ENCODE data around the gene AKR7A2. TPM values are rescaled to one million over a fixed set of nuclear protein-coding genes. Genes with fewer than 3 reads are reported as not detected.
A peak's percentile ranks its signal among the peaks of the same experiment; 100 is the strongest.

Gene AKR7A2
- total RNA-seq, 1 donor from 2014 or later: 31.1 TPM

GRCh38 chr1:19315378-19316198 is 3.6 kb upstream of the AKR7A2 start:
- DNase-seq (ENCODE audit: low spot score): no peak
- intact Hi-C loops (cut with micrococcal nuclease): no loop called here
- Mint-ChIP-seq H3K4me3 (no peak overlapping the region), H3K27me3 (ENCODE audit: insufficient read depth) (no peaks in the 10 kb centered on the region), H3K36me3 (ENCODE audit: low read depth) (peaks cover 8% of the 10 kb centered on the region), H3K9me3 (no peaks in the 10 kb centered on the region), H3K27ac (no peak overlapping the region), H3K4me1 (ENCODE audit: low read depth) (peaks cover 30% of the 10 kb centered on the region)

DNA sequence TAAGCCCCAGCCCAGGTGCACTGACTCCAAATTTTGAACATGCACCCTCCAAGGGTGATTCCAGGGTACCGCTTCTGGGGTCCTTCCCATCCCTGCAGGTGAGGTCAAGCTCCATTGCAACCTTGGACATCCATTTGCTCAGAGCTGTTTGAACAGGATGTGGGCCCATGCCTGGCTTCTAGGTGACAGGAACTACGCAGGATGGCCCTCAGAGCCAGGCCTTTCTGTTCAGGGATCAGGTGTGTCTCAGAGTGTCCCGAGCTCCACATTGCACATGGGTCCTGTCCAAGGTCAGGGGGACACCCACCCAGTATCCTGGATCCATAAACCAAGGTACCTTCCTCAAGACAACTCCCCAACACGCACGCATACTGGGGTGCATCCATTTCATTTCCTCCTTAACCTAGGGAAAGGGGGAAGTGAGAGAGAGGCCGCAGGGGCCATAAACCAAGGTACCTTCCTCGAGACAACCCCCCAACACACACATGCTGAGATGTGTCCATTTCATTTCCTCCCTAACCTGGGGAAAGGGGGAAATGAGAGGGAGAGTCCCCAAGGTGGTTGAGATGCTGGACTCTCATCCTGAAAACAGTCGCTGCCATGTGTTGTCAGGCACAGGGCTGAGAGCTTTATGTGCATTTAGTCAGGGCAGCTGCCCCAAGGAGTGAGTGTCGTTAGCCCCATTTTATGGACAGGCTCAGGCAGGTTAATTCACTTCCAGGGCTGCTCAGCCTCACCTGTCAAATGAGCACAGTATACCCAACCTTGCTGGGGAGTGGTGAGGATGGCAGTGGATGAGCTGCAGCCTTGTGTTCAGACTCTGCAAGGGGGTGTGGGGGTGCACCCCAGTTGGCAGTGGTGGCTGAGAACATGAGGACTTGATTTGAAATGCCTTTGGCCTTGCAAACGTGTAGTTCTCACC is 2.3 kb upstream of the AKR7A2 start:
- Mint-ChIP-seq H3K4me1 (ENCODE audit: low read depth) (peaks cover 30% of the 10 kb centered on the region), H3K9me3 (no peaks in the 10 kb centered on the region), H3K27me3 (ENCODE audit: insufficient read depth) (no peaks in the 10 kb centered on the region), H3K27ac (peak overlapping the region; percentile 13), H3K36me3 (ENCODE audit: low read depth) (peaks cover 8% of the 10 kb centered on the region), H3K4me3 (peak overlapping the region; percentile 19)
- intact Hi-C loops (cut with micrococcal nuclease): loop anchor here (2.0 kb wide), 2 partner anchors 61 to 103 kb away; partner anchors contain the start of gene UBR4
- no peak for DNase-seq (ENCODE audit: low spot score)

GRCh38 chr1:19313636-19313959 is 1.7 kb upstream of the AKR7A2 start:
- Mint-ChIP-seq H3K9me3 (no peaks in the 10 kb centered on the region), H3K4me1 (ENCODE audit: low read depth) (peaks cover 30% of the 10 kb centered on the region), H3K27me3 (ENCODE audit: insufficient read depth) (no peaks in the 10 kb centered on the region), H3K27ac (peak overlapping the region; percentile 77), H3K36me3 (ENCODE audit: low read depth) (peaks cover 14% of the 10 kb centered on the region), H3K4me3 (peak overlapping the region; percentile 77)
- intact Hi-C loops (cut with micrococcal nuclease): loop anchor here (2.0 kb wide), 2 partner anchors 61 to 103 kb away; partner anchors contain the start of gene UBR4
- DNase-seq (ENCODE audit: low spot score): no peak

DNA sequence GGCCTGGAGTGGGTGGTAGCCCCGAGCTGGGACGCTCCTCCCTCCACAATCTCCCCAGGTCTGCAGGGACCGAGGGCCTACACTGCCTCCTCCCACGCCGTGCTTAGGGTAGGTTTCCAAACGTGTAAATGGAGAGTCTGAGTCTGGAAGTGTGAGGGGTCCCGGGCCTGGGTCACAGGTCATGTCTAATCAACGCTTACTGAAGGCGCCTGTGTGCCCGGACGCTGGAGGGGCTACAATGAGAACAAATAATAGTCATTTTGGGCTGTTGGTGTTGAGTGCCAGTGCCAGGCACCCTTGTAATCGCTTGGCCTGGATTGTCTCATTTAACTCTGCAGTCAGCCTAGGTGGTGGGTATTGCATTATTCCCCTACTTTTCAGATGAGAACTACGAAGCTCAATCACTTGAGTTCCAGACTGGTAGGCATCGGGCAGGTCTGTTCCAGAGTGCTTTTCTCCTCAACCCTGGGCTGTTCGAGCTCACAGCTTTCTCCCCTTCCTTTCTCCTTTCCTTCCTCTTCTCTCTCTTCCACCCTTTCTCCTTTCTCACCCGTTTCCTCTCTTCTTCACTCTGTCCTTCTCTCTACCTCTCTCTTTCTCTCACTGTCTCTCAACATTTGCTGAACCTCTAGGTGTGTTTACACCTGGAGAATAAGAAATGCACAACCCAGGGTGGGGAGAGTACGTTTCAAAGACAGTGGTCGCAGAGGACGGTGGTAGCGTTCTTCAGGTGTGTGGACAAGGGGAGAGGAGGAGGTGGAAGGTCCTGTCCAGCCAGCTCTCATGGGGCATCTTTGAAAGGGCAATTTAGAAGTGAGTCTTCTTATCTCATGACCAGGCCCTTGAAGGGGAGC is 1.1 kb upstream of the AKR7A2 start:
- H3K4me1 Mint-ChIP-seq (ENCODE audit: low read depth): peaks cover 30% of the 10 kb centered on the region
- no peak for DNase-seq (ENCODE audit: low spot score)
- H3K4me3 Mint-ChIP-seq: peak overlapping the region; percentile 77
- no peaks in the 10 kb centered on the region for H3K9me3 Mint-ChIP-seq
- intact Hi-C loops (cut with micrococcal nuclease): loop anchor here (1.0 to 2.0 kb wide), 5 partner anchors 28 to 283 kb away; partner anchors contain the start of gene UBR4
- H3K27me3 Mint-ChIP-seq (ENCODE audit: insufficient read depth): no peaks in the 10 kb centered on the region
- H3K36me3 Mint-ChIP-seq (ENCODE audit: low read depth): peaks cover 12% of the 10 kb centered on the region
- H3K27ac Mint-ChIP-seq: peak overlapping the region; percentile 77

DNA sequence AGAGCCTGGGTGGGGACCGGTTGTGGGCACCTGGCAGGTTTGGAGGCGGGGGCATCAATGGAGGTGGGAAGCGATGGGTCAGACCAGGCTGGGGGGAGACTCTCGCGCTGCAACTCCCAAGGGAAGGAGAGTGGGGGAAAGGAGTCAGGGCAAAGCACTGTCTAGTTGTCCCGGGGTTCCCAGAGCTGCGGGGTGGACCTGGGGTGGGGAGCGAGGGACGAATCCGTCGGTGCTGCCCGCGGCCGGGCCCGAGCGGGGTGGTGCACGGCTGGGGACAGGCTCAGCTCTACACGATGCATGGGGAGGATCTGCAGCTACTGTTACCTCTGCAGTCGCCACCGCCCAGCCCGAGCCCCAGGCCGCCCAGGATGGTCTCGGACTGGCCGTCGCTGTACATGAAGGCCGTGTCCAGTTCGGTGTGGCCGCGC is 427 bp downstream of the AKR7A2 start:
- H3K27me3 Mint-ChIP-seq (ENCODE audit: insufficient read depth): no peaks in the 10 kb centered on the region
- H3K4me3 Mint-ChIP-seq: peak overlapping the region; percentile 91
- intact Hi-C loops (cut with micrococcal nuclease): no loop called here
- no peak for DNase-seq (ENCODE audit: low spot score)
- H3K27ac Mint-ChIP-seq: peak overlapping the region; percentile 87
- peaks cover 30% of the 10 kb centered on the region for H3K4me1 Mint-ChIP-seq (ENCODE audit: low read depth)
- H3K9me3 Mint-ChIP-seq: no peaks in the 10 kb centered on the region
- H3K36me3 Mint-ChIP-seq (ENCODE audit: low read depth): peaks cover 20% of the 10 kb centered on the region

DNA sequence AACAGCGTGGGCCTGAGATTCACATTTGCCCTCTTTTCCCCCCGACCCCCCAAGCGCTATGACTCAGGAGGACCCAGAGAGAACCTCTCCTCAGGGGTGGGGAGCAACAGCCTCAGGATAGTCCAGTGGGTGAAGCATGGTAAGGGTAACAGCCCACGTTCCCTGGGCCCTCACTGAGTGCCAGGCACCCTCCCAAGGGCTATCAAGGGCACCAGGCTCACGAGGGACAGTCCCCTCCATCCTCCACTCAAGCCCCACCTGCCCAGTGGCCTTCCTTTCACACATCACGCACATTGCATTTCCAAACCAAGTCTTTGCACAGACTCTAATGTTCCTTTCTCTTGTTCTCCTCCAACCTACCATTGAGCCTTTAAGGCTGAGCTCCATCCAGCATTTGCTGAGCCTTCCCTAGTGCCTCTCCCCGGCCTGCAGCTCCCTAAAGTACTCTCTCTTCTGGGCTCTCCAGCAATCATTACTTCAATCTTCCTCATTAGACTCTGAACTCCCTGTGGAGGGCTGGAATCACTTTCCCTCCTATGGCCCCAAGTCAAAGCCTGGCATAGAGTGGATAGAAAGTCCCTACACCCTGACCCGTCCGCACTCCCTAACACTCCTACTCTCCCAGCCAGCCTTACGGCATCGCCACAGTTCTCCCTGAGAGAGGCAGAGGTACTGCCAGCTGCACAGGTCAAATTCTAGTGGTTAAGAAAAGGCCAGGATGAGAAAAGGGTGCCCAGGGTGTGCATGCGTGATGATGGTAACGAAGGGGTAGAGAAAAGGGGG is 1.0 kb downstream of the AKR7A2 start:
- Mint-ChIP-seq H3K9me3 (no peaks in the 10 kb centered on the region), H3K36me3 (ENCODE audit: low read depth) (peaks cover 20% of the 10 kb centered on the region), H3K4me1 (ENCODE audit: low read depth) (peaks cover 24% of the 10 kb centered on the region), H3K27me3 (ENCODE audit: insufficient read depth) (no peaks in the 10 kb centered on the region), H3K4me3 (peak overlapping the region; percentile 91), H3K27ac (peak overlapping the region; percentile 87)
- intact Hi-C loops (cut with micrococcal nuclease): no loop called here
- no peak for DNase-seq (ENCODE audit: low spot score)

DNA sequence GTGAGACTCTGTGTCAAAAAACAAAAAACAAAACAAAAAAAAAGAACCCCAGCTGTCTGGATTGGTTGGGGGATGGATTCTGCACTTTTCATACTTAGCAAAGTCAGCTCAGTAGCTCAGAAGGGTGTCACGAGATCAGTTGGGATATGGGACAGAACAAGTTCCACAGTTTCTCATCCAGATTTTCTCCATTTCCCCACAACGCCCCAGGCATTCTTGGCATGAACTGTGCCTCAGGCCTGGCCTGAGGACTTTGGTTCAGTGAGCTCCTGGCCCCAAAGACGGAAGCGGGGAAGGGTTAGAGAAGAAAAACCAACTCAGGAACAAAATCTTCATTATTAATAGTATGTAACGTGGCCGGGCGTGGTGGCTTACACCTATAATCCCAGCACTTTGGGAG is 1.9 kb downstream of the AKR7A2 start:
- no peaks in the 10 kb centered on the region for H3K27me3 Mint-ChIP-seq (ENCODE audit: insufficient read depth)
- intact Hi-C loops (cut with micrococcal nuclease): no loop called here

DNA sequence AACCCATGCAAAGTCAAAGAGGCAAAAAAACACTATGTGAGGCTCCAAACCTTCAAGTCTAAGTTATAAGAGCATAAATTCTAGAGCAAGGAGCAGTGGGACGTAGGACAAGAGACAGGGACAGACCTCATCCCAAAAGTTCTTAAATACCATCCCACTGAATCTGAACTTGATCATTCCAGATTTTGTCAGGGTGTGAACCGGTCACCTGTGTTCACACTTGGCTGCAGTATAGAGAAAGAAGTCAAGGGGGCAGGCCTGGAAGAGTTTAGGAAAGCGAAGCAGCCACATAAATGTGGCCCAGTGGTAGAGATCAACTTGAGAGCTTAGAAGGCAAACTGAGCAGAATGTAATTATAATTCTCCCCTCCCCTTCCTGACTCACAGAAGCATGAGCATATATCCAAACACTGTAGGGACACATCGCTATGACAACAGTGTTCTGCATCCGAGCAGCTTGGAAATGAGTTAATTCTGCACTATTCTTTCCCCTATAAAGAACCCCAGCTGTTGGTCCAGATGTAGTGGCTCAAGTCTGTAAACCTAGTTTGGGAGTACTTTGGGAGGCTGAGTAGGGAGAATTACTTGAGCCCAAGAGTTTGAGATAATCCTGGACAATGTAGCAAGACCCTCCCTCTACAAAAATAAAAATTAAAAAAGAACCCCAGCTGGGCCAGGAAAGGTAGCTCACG is 2.7 kb downstream of the AKR7A2 start:
- H3K4me3 Mint-ChIP-seq: peak overlapping the region; percentile 16
- no peaks in the 10 kb centered on the region for H3K27me3 Mint-ChIP-seq (ENCODE audit: insufficient read depth)
- H3K36me3 Mint-ChIP-seq (ENCODE audit: low read depth): peaks cover 31% of the 10 kb centered on the region
- intact Hi-C loops (cut with micrococcal nuclease): no loop called here
- no peak overlapping the region for H3K27ac Mint-ChIP-seq
- H3K9me3 Mint-ChIP-seq: no peaks in the 10 kb centered on the region
- no peak for DNase-seq (ENCODE audit: low spot score)
- H3K4me1 Mint-ChIP-seq (ENCODE audit: low read depth): peaks cover 18% of the 10 kb centered on the region

More for the DNA sequence above, 1.9 kb downstream of the AKR7A2 start:
- DNase-seq (ENCODE audit: low spot score): no peak
- Mint-ChIP-seq H3K27ac (no peak overlapping the region), H3K36me3 (ENCODE audit: low read depth) (peaks cover 26% of the 10 kb centered on the region), H3K4me1 (ENCODE audit: low read depth) (peaks cover 18% of the 10 kb centered on the region), H3K9me3 (no peaks in the 10 kb centered on the region), H3K4me3 (peak overlapping the region; percentile 91)

- Mint-ChIP-seq H3K27me3 (ENCODE audit: insufficient read depth) (no peaks in the 10 kb centered on the region), H3K36me3 (ENCODE audit: low read depth) (peaks cover 33% of the 10 kb centered on the region), H3K4me1 (ENCODE audit: low read depth) (peaks cover 15% of the 10 kb centered on the region), H3K9me3 (no peaks in the 10 kb centered on the region), H3K4me3 (no peak overlapping the region), H3K27ac (no peak overlapping the region)
- no peak for DNase-seq (ENCODE audit: low spot score)
- intact Hi-C loops (cut with micrococcal nuclease): no loop called here
Measured at GRCh38 chr1:19308509-19308907, 3.4 kb downstream of the AKR7A2 start.

GRCh38 chr1:19307794-19308508 is 4.0 kb downstream of the AKR7A2 start:
- Mint-ChIP-seq H3K4me3 (no peak overlapping the region), H3K36me3 (ENCODE audit: low read depth) (peaks cover 37% of the 10 kb centered on the region), H3K9me3 (no peaks in the 10 kb centered on the region), H3K27me3 (ENCODE audit: insufficient read depth) (no peaks in the 10 kb centered on the region), H3K27ac (no peak overlapping the region), H3K4me1 (ENCODE audit: low read depth) (peaks cover 10% of the 10 kb centered on the region)
- intact Hi-C loops (cut with micrococcal nuclease): no loop called here
- no peak for DNase-seq (ENCODE audit: low spot score)

DNA sequence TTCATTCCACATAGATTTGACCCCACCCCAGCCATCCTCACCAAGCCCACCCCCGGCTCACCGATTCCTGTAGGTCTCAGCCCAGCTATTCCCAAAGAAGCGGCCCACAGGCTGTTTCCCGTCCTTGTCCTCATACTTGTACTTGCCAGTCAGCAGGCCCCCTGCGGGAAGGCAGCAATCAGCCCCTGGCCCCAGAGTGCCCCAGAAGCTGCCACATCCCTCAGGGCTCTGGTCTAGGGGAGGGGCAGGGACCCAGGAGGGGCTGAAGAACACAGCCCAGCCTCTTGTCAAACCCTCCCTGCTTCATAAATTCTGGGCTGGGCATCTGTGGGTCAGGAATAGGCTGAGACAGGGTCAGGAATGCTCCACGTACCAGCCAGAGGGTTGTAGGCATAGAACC is 5.0 kb downstream of the AKR7A2 start:
- Mint-ChIP-seq H3K9me3 (no peaks in the 10 kb centered on the region), H3K27ac (no peak overlapping the region), H3K4me1 (ENCODE audit: low read depth) (peaks cover 8% of the 10 kb centered on the region), H3K36me3 (ENCODE audit: low read depth) (peaks cover 38% of the 10 kb centered on the region), H3K27me3 (ENCODE audit: insufficient read depth) (no peaks in the 10 kb centered on the region), H3K4me3 (no peak overlapping the region)
- intact Hi-C loops (cut with micrococcal nuclease): no loop called here
- DNase-seq (ENCODE audit: low spot score): no peak
